AG09309 (cell line): ENCODE data around the gene PPIP5K1.
A peak's percentile ranks its signal among the peaks of the same experiment; 100 is the strongest.

ENCODE experiments used
- DNase-seq: peaks from one replicate; pipeline ENCODE4 v3.0.0-alpha.2; 2010; ENCODE audit warnings: low read depth
- H3K4me3 ChIP-seq: 2 replicates; pipeline ENCODE4 v1.5.1; 2011; ENCODE audit warnings: mild to moderate bottlenecking, low read depth, low read length, moderate library complexity; ENCODE audit not compliant: control insufficient read depth
- TF ChIP-seq, protein P1 (sequence below): IDR thresholded peaks from 2 replicates; pipeline ENCODE4 v1.5.1; 2011; ENCODE audit warnings: mild to moderate bottlenecking, low read depth, low read length, inconsistent platforms; ENCODE audit not compliant: insufficient read depth, control insufficient read depth; ENCODE audit errors: missing control alignments

PPIP5K1 gene

GRCh38 chr15:43523646-43524045, 66.4 kb downstream of the PPIP5K1 start:
- no peak overlapping the region for H3K4me3 ChIP-seq
- no peak for DNase-seq
- TF ChIP-seq, protein P1, sequence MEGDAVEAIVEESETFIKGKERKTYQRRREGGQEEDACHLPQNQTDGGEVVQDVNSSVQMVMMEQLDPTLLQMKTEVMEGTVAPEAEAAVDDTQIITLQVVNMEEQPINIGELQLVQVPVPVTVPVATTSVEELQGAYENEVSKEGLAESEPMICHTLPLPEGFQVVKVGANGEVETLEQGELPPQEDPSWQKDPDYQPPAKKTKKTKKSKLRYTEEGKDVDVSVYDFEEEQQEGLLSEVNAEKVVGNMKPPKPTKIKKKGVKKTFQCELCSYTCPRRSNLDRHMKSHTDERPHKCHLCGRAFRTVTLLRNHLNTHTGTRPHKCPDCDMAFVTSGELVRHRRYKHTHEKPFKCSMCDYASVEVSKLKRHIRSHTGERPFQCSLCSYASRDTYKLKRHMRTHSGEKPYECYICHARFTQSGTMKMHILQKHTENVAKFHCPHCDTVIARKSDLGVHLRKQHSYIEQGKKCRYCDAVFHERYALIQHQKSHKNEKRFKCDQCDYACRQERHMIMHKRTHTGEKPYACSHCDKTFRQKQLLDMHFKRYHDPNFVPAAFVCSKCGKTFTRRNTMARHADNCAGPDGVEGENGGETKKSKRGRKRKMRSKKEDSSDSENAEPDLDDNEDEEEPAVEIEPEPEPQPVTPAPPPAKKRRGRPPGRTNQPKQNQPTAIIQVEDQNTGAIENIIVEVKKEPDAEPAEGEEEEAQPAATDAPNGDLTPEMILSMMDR = no peak

DNA sequence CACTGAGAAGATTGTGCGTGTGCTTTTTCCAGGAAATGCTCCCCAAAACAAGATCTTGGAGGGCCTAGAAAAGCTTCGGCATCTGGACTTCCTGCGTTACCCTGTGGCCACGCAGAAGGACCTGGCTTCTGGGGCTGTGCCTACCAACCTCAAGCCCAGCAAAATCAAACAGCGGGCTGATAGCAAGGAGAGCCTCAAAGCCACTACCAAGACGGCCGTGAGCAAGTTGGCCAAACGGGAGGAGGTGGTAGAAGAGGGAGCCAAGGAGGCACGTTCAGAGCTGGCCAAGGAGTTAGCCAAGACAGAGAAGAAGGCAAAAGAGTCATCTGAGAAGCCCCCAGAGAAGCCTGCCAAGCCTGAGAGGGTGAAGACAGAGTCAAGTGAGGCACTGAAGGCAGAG, 67.8 kb downstream of the PPIP5K1 start:
- no peak for DNase-seq
- TF ChIP-seq, protein P1 = no peak
- H3K4me3 ChIP-seq = no peak overlapping the region

DNA sequence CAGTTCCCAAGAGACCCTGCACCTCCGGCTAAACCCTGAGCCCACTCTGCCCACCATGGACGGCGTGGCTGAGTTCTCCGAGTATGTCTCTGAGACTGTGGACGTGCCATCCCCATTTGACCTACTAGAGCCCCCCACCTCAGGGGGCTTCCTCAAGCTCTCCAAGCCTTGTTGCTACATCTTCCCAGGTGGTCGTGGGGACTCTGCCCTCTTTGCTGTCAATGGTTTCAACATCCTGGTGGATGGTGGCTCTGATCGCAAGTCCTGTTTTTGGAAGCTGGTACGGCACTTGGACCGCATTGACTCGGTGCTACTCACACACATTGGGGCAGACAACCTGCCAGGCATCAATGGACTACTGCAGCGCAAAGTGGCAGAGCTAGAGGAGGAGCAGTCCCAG, 68.6 kb downstream of the PPIP5K1 start:
- TF ChIP-seq, protein P1 = no peak
- DNase-seq = no peak
- no peak overlapping the region for H3K4me3 ChIP-seq

DNA sequence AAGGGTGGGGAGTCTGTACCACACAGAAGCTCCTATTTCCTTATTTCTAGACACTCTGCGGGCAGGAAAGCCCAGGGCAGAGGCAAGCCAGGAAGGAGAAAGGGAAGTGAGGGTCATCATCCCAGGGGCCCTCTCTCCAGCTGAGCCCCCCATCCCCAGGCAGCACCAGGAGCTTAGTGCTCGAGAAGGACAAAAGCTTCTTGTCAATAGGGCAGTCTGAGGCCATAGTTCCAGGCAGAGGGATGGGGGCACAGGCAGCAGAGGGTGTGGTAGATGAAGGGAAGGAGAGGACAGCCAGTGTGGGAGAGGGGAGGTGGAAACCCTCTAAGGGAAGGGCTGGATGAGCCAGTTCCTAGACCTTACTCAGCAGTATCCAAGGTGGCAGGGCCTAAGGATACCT, 69.9 kb downstream of the PPIP5K1 start:
- no peak for DNase-seq
- H3K4me3 ChIP-seq = no peak overlapping the region
- TF ChIP-seq, protein P1 = no peak

GRCh38 chr15:43519196-43519595, 70.8 kb downstream of the PPIP5K1 start:
- TF ChIP-seq, protein P1 = no peak
- H3K4me3 ChIP-seq = peak overlapping the region; percentile 91; the same call in 1 of the 2 replicates
- no peak for DNase-seq

DNA sequence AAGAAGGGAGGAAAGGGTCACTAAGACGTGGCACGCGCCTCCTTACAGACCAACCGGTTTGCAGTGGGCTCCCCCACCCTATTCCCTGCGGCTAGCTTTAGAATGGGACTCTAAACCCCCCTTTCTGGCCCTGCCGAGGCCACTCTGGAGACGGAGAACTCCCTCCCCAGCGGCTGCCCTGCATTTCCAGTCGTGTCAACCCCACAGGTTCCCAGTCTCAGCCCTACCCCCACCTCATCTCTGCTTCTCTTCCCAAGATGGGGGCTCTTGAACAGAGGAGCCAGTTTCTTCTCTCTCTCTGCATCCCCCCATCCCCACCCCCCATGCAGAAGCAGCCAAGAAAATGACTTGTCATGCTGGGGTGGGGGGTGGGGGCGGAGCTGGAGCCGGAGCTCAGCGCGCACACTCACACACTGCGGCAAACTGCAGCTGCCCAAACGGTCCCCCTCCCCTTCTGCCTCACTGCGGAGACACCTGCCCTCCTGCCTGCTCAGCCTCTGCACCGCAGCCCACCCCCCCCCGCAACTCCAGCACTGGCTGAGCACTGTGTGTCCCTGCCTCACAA, 71.7 kb downstream of the PPIP5K1 start:
- TF ChIP-seq, protein P1 = no peak
- peak overlapping the region; percentile 91 for H3K4me3 ChIP-seq
- DNase-seq = no peak
